Peyer's patch (tissue), 4 donors: ENCODE results near the gene GULP1. TPM values are rescaled to one million over a fixed set of nuclear protein-coding genes. Genes with fewer than 3 reads are reported as not detected.
"Not testable (repeated sequence)": the region's sequence is repeated elsewhere in the genome, so short reads cannot be mapped to it uniquely, and the experiment has no call there.

ENCODE experiments used
- DNase-seq, 3 donors: peaks; one replicate each; pipeline ENCODE4 v3.0.0-alpha.2; 2017 to 2019
- H3K27ac ChIP-seq, 4 donors: fragments of 200-600 bp; sonication (generic); one replicate each; pipeline ENCODE4 v1.5.1; 2016 to 2019
- H3K27me3 ChIP-seq, 2 donors: fragments of 200-600 bp; sonication (generic); one replicate each; pipeline ENCODE4 v1.5.1; 2019
- H3K36me3 ChIP-seq, 3 donors: fragments of 200-600 bp; sonication (generic); one replicate each; pipeline ENCODE4 v1.5.1; 2016 to 2019
- H3K4me1 ChIP-seq, 4 donors: fragments of 200-600 bp; sonication (generic); one replicate each; pipeline ENCODE4 v1.5.1; 2016 to 2019
- H3K4me3 ChIP-seq, 4 donors: fragments of 200-600 bp; sonication (generic); 1 replicate in 3 of 4; 2 replicates in 1 of 4; pipeline ENCODE4 v1.5.1; 2016 to 2019; ENCODE audit warnings: mild to moderate bottlenecking in 1 of 4
- H3K9me3 ChIP-seq, 4 donors: fragments of 200-600 bp; sonication (generic); one replicate each; pipeline ENCODE4 v1.5.1; 2016 to 2019; ENCODE audit warnings: mild to moderate bottlenecking in 1 of 4
- CTCF ChIP-seq, 6 experiments: fragments of 450-650 bp in 4 of 6; fragments of 200-600 bp in 2 of 6; sonication (generic) in 1 of 6; IDR thresholded peaks; one replicate each; pipeline ENCODE4 v1.5.1; 2017 to 2019; ENCODE audit warnings: antibody characterized with exemption in 6 of 6, mild to moderate bottlenecking in 3 of 6, moderate library complexity in 1 of 6
- POLR2A ChIP-seq, 2 donors: fragments of 450-650 bp; IDR thresholded peaks; one replicate each; pipeline ENCODE4 v1.5.1; 2017; ENCODE audit warnings: antibody characterized with exemption in 2 of 2, mild to moderate bottlenecking in 2 of 2, moderate library complexity in 2 of 2
- total RNA-seq, 4 donors: library from RNA; depleted of rRNA; stranded (reverse); fragments of >200 nt; gene quantifications; one replicate each; pipeline ENCODE4 v1.1.0, GENCODE V29; 2016

The GULP1 gene
- total RNA-seq, 4 donors from 2014 or later = 18.8 to 101 (median 29.3) TPM

DNA sequence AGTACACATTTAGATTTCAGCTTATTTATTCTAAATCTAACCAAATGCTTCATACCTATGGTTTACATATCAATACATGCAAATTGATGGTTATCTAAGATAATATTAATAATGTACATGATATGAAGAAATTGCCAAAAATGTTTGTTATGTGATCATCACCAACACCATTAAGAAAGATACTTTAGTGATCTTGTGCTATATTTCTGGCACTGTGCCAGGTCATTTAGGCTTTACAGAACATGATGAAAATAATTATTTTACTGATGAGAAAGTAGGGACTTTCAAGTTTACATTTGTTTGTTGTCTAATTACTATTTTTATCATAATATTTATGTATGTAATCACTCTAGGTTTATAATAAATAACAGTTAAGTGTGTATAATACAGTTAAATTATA, 158.3 kb downstream of the GULP1 start:
- Histone ChIP-seq H3K27ac (no peak overlapping the region), H3K4me3 (no peak overlapping the region), H3K27me3 (no peaks in the 10 kb centered on the region), H3K4me1 (no peaks in the 10 kb centered on the region), H3K9me3 (no peaks in the 10 kb centered on the region), H3K36me3 (no peaks in the 10 kb centered on the region)
- DNase-seq = no peak
- no peak for TF ChIP-seq CTCF (IDR thresholded peaks at IDR 0.05)
- no peak for TF ChIP-seq POLR2A (IDR thresholded peaks at IDR 0.05)

DNA sequence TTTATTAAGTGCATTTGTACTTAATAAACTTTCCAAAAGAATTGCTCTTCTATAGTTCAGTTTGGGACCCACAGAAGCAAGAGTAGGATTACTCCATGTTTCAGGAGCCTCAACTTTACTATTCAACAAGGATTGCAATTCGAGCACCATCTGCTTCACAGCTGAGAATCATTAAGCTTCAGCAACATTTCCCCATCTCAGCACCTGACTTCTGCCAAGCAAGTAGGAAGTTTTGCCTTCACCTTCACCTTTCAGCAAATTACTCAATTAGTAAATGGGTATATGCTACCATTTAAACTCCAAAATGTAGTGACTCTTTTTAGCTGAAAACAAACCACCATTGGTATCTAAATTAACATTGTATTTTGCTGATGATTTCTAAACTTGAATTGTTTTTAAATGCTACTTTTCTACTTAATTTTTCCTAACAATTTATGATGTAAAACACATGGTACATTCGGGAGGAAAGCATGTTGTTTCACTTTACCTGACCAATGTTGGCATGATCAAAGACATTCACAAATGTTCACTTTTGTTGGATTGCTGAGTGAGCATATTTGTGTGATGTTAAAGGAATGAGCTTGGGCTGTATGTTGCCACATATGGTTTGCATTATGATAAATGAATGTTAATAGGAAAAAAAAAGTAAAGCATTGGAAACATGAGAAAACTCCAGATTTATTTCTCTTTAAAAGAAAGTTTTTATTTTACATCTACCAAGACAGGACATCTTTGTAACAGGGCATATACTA, 159.2 kb downstream of the GULP1 start:
- H3K9me3 ChIP-seq = no peaks in the 10 kb centered on the region
- no peak for TF ChIP-seq POLR2A (IDR thresholded peaks at IDR 0.05)
- TF ChIP-seq CTCF (IDR thresholded peaks at IDR 0.05) = no peak
- H3K27ac ChIP-seq = no peak overlapping the region
- no peak overlapping the region for H3K4me3 ChIP-seq
- no peaks in the 10 kb centered on the region for H3K36me3 ChIP-seq
- no peaks in the 10 kb centered on the region for H3K27me3 ChIP-seq
- DNase-seq = no peak
- no peaks in the 10 kb centered on the region for H3K4me1 ChIP-seq

DNA sequence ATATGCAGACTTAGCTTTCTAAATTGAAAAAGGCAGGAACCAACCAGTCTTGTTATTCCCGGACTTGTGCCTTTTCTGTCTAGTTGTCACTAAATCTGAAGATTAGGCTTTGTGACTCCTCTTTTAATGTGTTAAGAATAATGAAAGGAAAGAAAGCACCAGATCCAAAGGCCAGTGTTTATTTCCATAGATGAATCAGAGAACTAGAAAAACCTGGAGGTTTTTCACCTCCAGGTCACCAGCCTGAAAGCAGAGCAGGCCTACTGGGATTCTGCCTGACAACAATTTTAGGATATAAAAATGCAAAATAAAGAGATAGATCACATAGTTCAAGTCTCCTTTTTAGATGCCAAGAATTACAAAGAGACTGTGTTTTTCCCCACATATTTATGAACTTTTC, 160.4 kb downstream of the GULP1 start:
- Histone ChIP-seq H3K9me3 (no peaks in the 10 kb centered on the region), H3K4me1 (no peaks in the 10 kb centered on the region), H3K4me3 (no peak overlapping the region), H3K27ac (no peak overlapping the region), H3K36me3 (no peaks in the 10 kb centered on the region), H3K27me3 (no peaks in the 10 kb centered on the region)
- TF ChIP-seq POLR2A (IDR thresholded peaks at IDR 0.05) (no peak), CTCF (IDR thresholded peaks at IDR 0.05) (no peak)
- DNase-seq = no peak

- DNase-seq = no peak
- Histone ChIP-seq H3K27me3 (no peaks in the 10 kb centered on the region), H3K27ac (no peak overlapping the region), H3K4me1 (no peaks in the 10 kb centered on the region), H3K9me3 (no peaks in the 10 kb centered on the region), H3K36me3 (no peaks in the 10 kb centered on the region), H3K4me3 (no peak overlapping the region)
- TF ChIP-seq POLR2A (IDR thresholded peaks at IDR 0.05) = no peak
- no peak for TF ChIP-seq CTCF (IDR thresholded peaks at IDR 0.05)
Measured at GRCh38 chr2:188456114-188456909, 164.6 kb downstream of the GULP1 start.

DNA sequence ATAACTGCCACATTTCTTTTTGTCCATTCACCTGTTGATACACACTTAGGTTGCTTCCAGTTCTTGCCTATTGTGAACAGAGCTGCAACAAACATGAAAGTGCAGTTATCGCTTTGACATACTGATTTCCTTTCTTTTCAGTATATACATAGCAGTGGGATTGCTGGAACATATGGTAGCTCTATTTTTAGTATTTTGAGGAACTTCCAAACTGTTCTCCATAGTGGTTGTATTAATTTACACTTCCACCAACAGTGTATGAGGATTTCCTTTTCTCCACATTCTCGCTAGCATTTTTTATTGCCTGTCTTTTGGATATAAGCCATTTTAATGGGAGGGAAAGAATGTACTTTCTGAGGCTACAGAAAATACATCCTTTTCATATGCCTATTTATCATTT, 167.4 kb downstream of the GULP1 start:
- H3K9me3 ChIP-seq = no peaks in the 10 kb centered on the region
- no peaks in the 10 kb centered on the region for H3K27me3 ChIP-seq
- no peak for DNase-seq
- no peak overlapping the region for H3K4me3 ChIP-seq
- no peak for TF ChIP-seq POLR2A (IDR thresholded peaks at IDR 0.05)
- no peak for TF ChIP-seq CTCF (IDR thresholded peaks at IDR 0.05)
- no peaks in the 10 kb centered on the region for H3K36me3 ChIP-seq
- H3K4me1 ChIP-seq = no peaks in the 10 kb centered on the region
- no peak overlapping the region for H3K27ac ChIP-seq

DNA sequence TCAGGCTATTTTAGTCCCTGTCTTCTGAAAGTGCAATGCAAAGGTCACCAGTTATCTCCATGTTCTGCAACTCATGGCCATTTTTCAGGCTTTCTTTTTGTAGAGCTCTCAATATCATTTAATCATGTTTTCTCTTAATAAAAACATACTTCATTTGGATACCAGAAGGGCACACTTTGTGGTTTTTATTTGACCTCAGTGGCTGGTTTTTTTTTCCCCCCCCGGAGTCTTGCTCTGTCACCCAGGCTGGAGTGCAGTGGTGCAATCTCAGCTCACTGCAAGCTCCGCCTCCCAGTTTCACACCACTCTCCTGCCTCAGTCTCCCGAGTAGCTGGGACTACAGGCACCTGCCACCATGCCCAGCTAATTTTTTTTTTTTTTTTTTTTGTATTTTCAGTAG, 174.4 kb downstream of the GULP1 start:
- H3K4me3 ChIP-seq, H3K27ac ChIP-seq, DNase-seq, H3K4me1 ChIP-seq, H3K27me3 ChIP-seq, H3K9me3 ChIP-seq, H3K36me3 ChIP-seq: not testable (repeated sequence)
